Measurements from ENCODE around the gene NFIB.

The NFIB gene

DNA sequence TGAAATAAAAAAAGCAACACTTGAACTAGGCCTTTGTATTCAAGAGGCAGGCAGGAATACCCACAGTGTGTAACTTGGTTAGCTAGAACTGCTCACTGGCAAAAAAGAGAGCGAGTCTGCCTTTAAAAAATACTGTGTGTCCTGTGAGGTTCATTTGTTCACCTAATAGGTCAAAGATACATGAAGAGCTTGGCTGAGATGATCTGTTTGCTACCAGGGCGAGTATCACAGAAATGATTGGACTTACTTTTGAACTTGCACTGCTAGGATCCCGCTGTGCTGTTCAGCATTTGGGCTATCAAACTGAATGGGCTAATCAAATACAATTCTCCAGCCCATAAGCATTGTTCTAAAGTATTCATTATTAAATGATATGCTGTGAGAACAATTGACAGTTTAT is 229.1 kb downstream of the NFIB start:
- DNase-seq = no peak
- TF ChIP-seq, protein P1, sequence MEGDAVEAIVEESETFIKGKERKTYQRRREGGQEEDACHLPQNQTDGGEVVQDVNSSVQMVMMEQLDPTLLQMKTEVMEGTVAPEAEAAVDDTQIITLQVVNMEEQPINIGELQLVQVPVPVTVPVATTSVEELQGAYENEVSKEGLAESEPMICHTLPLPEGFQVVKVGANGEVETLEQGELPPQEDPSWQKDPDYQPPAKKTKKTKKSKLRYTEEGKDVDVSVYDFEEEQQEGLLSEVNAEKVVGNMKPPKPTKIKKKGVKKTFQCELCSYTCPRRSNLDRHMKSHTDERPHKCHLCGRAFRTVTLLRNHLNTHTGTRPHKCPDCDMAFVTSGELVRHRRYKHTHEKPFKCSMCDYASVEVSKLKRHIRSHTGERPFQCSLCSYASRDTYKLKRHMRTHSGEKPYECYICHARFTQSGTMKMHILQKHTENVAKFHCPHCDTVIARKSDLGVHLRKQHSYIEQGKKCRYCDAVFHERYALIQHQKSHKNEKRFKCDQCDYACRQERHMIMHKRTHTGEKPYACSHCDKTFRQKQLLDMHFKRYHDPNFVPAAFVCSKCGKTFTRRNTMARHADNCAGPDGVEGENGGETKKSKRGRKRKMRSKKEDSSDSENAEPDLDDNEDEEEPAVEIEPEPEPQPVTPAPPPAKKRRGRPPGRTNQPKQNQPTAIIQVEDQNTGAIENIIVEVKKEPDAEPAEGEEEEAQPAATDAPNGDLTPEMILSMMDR (IDR thresholded peaks at IDR 0.05; ENCODE audit: low read depth, low read length) = no peak
- H3K36me3 ChIP-seq = no peaks in the 10 kb centered on the region

DNA sequence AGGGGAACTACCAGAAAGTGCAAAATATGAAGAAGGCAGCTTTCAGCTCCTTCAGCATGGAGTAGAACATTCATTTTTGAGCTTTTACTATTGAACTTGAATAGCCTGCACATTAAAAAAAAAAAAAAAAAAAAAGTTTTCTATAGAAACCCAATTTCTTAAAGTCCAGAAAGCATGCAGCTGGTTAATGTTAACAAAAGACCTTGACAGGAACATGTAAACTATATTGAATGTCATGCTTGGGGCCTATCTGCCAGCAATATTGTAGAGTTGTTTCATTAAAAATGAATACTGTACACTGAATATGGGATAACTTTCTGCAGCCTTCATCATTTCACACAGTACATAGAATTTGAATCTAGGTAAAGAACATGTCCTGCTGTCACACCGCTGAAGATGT is 230.6 kb downstream of the NFIB start:
- Histone ChIP-seq H3K4me3 (ENCODE audit: low read depth, low read length) (no peak overlapping the region), H3K27me3 (ENCODE audit: insufficient read depth, low read depth, severe bottlenecking) (no peaks in the 10 kb centered on the region), H3K36me3 (no peaks in the 10 kb centered on the region), H3K27ac (no peak overlapping the region), H3K9me3 (ENCODE audit: severe bottlenecking) (no peaks in the 10 kb centered on the region)
- DNase-seq = no peak
- TF ChIP-seq, protein P1 (IDR thresholded peaks at IDR 0.05; ENCODE audit: low read depth, low read length) = no peak

More for the DNA sequence above, 229.1 kb downstream of the NFIB start:
- Histone ChIP-seq H3K9me3 (ENCODE audit: severe bottlenecking) (no peaks in the 10 kb centered on the region), H3K27ac (no peak overlapping the region), H3K27me3 (ENCODE audit: insufficient read depth, low read depth, severe bottlenecking) (no peaks in the 10 kb centered on the region), H3K4me3 (ENCODE audit: low read depth, low read length) (no peak overlapping the region)

DNA sequence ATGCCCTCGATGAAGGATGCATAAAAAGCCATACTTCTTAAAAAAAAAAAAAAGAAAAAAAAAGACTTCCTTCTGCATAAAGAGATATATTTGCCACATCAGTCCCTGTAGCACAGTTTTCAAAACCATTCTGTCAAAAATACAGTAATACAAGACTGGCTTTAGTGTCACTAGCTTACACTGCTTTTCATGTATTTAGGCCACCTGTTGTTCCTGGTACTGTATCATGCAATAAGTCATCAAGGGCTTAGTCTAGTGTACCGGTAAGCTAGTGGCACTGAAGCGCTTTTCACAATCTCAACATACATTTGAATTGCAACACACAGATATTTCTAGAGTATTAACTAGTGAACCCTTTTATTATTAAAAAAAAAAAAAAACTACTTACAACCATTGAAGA is 231.2 kb downstream of the NFIB start:
- DNase-seq = no peak
- Histone ChIP-seq H3K27ac (no peak overlapping the region), H3K4me3 (ENCODE audit: low read depth, low read length) (no peak overlapping the region), H3K9me3 (ENCODE audit: severe bottlenecking) (no peaks in the 10 kb centered on the region), H3K27me3 (ENCODE audit: insufficient read depth, low read depth, severe bottlenecking) (no peaks in the 10 kb centered on the region), H3K36me3 (no peaks in the 10 kb centered on the region)
- TF ChIP-seq, protein P1 (IDR thresholded peaks at IDR 0.05; ENCODE audit: low read depth, low read length) = no peak

DNA sequence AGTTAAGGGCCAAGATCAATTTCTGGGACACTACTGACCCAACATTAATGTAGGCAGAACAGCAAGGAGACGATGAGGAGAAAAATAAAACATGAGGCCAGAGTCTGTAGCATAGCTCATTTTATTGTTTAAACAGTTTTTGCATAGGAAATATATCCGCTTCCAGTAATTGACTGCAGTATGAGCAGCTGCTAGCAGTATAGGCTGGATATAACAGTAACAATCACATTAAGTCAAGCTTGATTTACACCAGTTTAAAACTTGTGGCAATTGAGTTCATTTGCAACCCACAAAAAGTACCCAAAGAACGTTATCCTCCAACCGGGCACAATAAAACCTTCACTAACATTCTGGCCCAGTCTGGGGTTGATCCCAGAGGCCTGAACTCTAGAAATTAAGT is 232.2 kb downstream of the NFIB start:
- Histone ChIP-seq H3K4me3 (ENCODE audit: low read depth, low read length) (no peak overlapping the region), H3K27ac (no peak overlapping the region), H3K27me3 (ENCODE audit: insufficient read depth, low read depth, severe bottlenecking) (no peaks in the 10 kb centered on the region), H3K36me3 (no peaks in the 10 kb centered on the region), H3K9me3 (ENCODE audit: severe bottlenecking) (no peaks in the 10 kb centered on the region)
- no peak for DNase-seq
- TF ChIP-seq, protein P1 (IDR thresholded peaks at IDR 0.05; ENCODE audit: low read depth, low read length) = no peak

DNA sequence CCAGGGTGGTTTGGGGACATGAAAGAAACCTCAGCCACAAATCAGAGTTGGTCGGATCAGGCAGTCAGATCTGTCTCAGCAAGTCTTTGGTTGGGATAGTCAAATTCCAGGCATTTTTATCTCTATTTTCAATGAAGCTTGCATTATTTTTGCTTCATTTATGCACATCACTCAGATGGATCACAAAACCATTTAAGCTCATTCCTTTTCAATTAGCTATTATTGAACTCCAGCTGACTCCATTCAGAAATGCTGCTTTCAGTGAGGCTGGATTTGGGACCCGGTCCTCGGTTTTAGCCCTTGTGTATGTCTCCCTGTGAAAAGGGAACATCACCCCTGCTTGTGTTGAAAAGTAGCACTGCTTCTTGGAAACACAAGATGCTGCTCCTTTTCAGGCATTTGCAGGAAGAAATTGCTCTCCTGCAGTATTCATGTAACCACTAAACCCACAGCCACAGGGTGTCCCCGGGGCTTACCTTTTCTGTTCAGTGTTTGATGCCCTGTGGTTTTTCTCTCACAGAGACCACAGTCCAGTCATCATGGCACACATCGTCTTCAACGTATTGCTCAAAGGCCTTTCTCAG is 232.9 kb downstream of the NFIB start:
- no peak overlapping the region for H3K27ac ChIP-seq
- TF ChIP-seq, protein P1 (IDR thresholded peaks at IDR 0.05; ENCODE audit: low read depth, low read length) = no peak
- no peak overlapping the region for H3K4me3 ChIP-seq (ENCODE audit: low read depth, low read length)
- H3K36me3 ChIP-seq = no peaks in the 10 kb centered on the region
- H3K9me3 ChIP-seq (ENCODE audit: severe bottlenecking) = no peaks in the 10 kb centered on the region
- no peak for DNase-seq
- no peaks in the 10 kb centered on the region for H3K27me3 ChIP-seq (ENCODE audit: insufficient read depth, low read depth, severe bottlenecking)

DNA sequence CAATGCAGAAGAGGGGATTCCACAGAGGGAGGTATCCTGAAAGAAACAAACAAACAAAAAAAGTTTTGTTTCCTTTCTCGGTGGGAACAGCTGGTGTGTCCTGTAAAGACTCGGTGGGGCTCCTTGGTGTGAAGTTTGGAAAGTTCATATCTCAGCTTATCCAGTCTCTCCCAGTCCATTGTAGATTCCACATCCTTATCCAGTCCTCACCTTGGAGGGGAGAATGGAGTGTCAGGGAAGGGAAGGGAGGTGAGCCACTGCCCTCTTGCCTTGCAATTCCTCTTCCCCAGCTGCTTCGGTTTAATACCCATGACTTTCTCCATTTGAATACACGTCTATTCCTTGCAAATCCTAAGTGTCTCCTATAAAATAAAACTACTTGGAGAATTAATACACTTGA is 234.5 kb downstream of the NFIB start:
- Histone ChIP-seq H3K27me3 (ENCODE audit: insufficient read depth, low read depth, severe bottlenecking) (no peaks in the 10 kb centered on the region), H3K27ac (no peak overlapping the region), H3K4me3 (ENCODE audit: low read depth, low read length) (no peak overlapping the region), H3K36me3 (no peaks in the 10 kb centered on the region), H3K9me3 (ENCODE audit: severe bottlenecking) (no peaks in the 10 kb centered on the region)
- TF ChIP-seq, protein P1 (IDR thresholded peaks at IDR 0.05; ENCODE audit: low read depth, low read length) = no peak
- DNase-seq = no peak

Data from WERI-Rb-1 (cell line).